Measurements from ENCODE around the gene INSYN1.
"Not testable (repeated sequence)": the region's sequence is repeated elsewhere in the genome, so short reads cannot be mapped to it uniquely, and the experiment has no call there.

INSYN1 gene

GRCh38 chr15:73710321-73710720 lies 42.8 kb downstream of the INSYN1 start:
- no peak for DNase-seq

- no peak for DNase-seq
Observed at GRCh38 chr15:73709686-73710085, 43.5 kb downstream of the INSYN1 start.

- no peak for DNase-seq
Observed at GRCh38 chr15:73709241-73709640, 43.9 kb downstream of the INSYN1 start.

DNA sequence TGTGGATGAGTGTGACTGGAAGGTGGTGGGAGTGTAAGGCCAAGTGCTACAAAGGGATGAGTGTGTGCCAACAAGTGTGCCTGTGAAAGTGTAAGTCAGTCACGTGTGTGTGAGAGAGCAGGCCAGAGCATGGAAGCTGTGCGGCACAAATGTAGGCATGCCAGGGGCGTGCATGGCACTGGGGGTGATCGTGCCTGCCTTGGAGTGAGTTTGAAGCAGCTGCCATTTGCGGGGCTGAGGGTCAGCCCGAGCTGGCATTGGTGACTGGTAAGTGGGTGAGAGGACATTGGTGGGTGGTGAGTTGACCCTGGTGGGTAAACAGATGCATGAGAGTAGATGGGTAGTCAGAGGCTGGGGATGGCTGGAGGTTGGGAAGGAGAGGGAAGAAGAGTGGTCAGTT lies 44.5 kb downstream of the INSYN1 start:
- DNase-seq, result no peak

GRCh38 chr15:73704869-73705645 lies 48.1 kb downstream of the INSYN1 start:
- DNase-seq, result peak; percentile 73

DNA sequence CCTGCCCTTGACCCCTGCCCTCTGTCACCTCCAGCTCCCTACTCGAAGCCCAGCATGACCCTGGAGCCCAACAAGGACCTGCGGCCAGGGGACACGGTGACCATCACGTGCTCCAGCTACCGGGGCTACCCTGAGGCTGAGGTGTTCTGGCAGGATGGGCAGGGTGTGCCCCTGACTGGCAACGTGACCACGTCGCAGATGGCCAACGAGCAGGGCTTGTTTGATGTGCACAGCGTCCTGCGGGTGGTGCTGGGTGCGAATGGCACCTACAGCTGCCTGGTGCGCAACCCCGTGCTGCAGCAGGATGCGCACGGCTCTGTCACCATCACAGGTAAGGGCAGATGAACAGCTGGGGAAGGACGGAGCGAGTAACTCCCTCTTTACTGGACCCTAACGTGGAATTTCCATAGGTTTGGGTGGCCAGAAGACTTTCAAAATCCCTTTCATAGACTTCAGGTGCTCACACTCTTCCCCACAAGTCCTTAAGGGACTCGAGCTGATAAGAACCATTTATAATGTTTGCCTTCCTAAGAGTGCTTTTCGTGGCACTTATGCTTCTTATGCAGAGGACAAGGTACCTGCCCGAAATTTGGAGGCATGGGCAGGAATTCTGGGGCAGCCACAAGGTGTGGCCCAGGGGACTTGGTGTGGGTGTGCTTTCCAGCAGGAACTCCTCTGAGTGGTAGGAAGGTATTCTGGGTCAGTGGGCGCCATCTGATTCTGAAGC lies 48.8 kb downstream of the INSYN1 start:
- DNase-seq, result not testable (repeated sequence)

DNA sequence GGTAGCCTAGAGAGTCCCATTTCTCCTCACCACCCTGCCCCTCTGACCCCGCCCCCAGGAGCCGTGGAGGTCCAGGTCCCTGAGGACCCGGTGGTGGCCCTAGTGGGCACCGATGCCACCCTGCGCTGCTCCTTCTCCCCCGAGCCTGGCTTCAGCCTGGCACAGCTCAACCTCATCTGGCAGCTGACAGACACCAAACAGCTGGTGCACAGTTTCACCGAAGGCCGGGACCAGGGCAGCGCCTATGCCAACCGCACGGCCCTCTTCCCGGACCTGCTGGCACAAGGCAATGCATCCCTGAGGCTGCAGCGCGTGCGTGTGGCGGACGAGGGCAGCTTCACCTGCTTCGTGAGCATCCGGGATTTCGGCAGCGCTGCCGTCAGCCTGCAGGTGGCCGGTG lies 49.5 kb downstream of the INSYN1 start:
- DNase-seq, result not testable (repeated sequence)

- not testable (repeated sequence) for DNase-seq
Observed at GRCh38 chr15:73702311-73703239, 50.6 kb downstream of the INSYN1 start.

DNA sequence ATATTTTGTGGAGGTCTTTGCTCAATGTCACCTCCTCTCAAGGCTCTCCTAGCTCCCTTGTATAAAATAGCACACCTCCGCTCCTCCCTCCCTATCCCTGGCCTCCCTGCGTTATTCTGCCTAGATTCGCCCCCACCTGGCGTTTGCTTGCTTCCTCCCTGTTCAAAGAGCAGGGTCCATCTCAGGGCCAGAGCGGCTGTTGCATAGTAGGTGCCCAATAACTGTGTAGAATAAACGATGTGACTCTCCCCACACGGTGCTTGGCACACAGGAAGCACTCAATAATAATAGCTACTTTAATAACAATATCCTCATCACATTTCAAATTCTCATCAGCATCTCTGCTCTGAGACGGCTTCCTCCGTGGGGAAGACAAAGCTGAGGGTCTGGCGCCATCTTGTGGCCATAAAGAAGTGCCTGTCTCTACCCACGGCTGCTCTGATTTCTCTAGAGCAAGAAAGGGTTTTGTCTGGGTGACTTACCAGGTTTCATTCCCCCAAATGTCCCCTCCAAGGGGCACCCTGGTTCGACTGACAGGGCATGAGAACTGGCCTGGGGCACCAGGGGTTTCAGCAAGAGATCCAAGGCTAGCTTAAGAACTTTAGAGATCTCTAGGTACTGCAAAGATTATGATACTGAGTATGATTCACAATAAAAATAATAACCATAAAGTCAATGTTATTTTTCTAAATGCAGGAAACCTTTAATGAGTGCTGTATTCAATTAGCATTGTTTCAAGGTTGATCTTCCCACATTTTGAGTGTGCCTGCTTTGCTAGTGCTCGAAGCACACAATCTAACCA lies 52.9 kb downstream of the INSYN1 start:
- peak; percentile 83 for DNase-seq

GRCh38 chr15:73699249-73700040 lies 53.7 kb downstream of the INSYN1 start:
- no peak for DNase-seq

DNA sequence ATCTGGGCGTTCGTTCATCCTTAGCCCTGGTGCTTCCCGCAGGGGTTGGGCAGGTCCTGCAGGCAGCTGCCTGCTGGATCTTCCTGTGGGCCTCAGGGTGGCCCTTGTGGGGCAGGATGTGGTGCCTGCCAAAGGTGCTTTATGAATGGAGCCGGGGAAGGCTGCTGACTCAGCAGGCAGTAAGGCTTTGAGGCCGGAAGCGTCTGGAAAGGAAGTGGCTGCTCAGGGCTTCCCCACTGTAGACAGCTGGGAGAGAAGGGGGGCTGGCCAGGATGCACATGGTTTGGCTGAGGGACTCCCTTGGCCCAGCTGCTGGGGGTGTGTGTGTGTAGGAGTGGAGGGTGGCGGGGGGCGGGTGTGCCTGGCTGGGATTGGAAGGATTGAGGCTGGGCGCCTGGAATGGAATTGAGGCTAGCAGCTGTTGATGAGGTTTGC lies 56.1 kb downstream of the INSYN1 start:
- peak; percentile 76 for DNase-seq

DNA sequence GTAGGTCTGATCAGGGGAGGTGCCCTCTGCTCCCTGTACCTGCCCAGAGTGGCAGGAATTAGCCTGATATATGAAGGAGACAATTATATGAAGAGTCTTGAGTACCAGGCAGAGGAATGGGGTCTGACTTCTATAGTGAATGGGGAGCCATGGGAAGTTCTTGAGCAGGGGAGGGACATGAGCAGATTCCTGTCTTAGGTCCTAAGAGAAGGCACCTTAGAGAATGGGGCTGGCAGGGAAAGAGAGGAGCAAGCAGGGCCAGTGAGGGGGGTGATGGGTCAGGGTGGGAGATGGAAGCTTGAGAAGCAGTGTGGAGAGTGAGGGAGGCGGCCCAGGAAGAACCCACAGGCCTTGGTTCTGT lies 56.5 kb downstream of the INSYN1 start:
- no peak for DNase-seq

- no peak for DNase-seq
Observed at GRCh38 chr15:73695773-73696640, 57.1 kb downstream of the INSYN1 start.

- no peak for DNase-seq
Observed at GRCh38 chr15:73694419-73694818, 58.7 kb downstream of the INSYN1 start.

GRCh38 chr15:73691396-73691795 lies 61.8 kb downstream of the INSYN1 start:
- no peak for DNase-seq

- no peak for DNase-seq
Observed at GRCh38 chr15:73688455-73688854, 64.7 kb downstream of the INSYN1 start.

DNA sequence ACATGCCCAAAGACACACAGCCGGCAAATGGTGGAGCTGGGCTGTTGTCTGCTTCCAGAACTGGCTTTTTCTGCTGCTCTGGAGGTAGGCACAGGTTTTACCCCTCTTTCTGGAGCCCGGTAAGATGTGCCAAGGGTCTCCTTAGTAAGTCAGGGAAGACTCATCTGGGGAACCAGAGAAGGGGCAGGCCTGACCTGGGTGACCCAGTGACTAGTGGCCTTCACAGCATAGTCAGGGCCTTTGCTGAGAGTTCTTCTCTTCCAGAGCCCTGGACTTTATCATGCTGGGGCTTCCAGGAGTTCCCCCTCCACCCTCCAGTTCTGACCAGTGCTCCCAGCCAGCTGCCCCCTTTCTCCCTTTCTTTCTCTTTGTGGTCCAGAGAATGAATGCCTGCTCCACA lies 65.8 kb downstream of the INSYN1 start:
- no peak for DNase-seq

DNA sequence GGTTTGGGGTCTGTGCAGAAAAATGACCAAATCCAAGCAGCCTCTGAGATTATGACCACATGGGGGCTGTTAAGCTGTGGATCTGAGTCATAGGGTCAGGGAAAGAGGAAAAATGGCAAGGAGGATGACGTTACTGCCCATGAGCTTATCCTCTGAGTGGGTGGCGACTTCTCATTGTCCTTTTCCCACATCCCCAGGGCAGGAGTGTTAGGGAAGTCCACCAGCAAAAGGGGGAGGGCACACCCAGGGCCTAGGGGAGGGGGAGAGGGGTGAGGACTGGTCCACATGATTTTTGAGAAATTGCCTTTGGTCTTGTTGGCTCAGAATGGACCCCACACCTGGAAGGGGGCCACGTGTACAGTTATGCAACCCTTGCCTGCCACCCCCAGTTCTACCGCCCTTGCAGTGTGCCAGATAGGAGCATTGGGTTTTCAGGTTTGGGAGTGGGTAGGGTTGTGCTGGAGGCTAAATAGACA lies 66.3 kb downstream of the INSYN1 start:
- no peak for DNase-seq

- DNase-seq, result no peak
Observed at GRCh38 chr15:73685981-73686380, 67.2 kb downstream of the INSYN1 start.
